HS-5 (cell line): ENCODE measurements around the gene VSTM1.
"Not testable (repeated sequence)": the region's sequence is repeated elsewhere in the genome, so short reads cannot be mapped to it uniquely, and the experiment has no call there.

ENCODE experiments used
- DNase-seq: peaks from one replicate; pipeline ENCODE4 v3.0.0-alpha.2; 2012; ENCODE audit warnings: low read depth

The VSTM1 gene

DNA sequence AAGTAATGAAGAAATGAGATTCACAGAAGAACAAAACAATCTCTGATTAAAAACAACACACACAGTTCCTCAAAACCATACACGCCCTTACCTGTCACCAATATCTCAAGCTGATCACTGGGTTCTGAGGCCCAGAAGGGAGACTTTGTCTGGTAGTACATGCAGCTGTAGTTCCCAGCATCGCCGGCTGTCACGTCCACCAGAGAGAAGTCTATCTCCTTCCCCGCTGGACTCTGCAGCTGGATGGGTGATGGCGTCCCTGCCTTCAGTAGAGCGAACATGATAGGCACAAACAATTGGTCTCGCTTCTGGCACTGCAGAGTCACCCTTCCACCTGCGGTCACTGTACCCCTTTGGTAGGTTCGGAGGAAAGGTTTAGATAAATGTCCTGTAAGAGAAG, 10.1 kb upstream of the VSTM1 start:
- DNase-seq, result no peak

DNA sequence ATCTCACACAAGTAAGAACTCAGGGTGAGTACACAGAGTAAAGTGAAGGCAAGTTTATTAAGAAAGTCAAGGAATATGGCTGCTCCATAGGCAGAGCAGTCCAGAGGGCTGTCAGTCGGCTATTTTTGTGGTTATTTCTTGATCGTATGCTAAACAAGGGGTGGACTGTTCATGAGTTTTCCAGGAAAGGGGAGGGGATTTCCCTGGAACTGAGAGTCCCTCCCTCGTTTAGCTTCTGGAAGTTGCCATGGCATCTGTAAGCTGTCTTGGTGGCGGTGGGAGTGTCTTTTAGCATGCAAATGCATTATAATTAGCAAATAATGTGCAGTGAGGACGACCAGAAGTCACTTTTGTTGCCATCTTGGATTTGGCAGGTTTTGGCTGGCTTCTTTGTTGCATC, 5.8 kb upstream of the VSTM1 start:
- DNase-seq, result no peak

DNA sequence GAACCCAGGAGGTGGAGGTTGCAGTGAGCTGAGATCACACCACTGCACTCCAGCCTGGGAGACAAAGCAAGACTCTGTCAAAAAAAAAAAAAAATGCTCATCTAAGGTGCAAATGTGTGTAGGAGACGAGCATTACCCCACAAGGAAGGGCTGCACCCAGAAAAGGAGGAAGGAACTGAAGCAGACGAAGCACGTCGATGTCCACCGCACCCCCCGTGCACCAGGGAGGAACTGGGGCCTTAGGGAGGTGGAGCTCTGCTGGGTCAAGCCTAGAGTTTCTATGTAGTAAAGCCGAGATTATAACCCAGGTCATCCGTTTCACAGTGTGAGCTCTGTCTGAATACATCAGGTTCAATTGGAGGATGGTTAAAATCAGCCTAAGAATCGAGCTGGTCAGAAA, 1.1 kb downstream of the VSTM1 start:
- DNase-seq, result no peak

DNA sequence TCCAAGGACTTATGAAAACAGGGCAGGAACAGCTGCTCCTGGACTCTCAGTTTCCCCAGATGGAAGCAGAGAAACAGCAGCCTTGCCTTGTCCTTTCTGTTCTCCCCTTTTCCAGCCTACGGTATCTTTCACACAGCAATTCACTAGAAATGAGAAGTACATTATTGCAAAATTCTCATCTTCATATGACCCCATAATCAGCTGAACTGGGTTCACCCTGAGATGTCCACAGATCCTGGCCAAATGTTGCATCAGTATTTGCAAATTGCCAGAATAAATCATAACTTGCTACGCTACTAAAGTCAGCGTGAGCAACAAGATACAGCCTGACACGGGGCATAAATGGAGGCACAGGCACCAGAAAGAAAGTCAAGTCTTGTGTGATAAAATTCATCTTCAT, 16.1 kb downstream of the VSTM1 start:
- no peak for DNase-seq

DNA sequence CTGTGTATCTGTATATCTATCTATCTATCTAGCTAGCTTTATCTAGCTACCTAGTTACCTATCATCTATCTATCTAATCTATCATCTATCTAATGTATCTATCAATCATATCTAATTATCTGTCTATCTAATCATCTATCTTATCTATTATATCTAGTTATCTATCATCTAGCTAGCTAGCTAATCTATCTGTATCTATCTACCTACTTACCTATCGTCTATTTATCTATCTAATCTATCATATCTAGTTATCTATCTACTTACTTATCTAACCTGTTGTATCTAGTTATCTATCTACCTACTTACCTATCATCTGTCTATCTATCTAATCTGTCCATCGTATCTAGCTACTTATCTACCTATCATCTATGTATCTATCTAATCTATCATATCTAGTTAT, 17.9 kb downstream of the VSTM1 start:
- DNase-seq, result no peak

DNA sequence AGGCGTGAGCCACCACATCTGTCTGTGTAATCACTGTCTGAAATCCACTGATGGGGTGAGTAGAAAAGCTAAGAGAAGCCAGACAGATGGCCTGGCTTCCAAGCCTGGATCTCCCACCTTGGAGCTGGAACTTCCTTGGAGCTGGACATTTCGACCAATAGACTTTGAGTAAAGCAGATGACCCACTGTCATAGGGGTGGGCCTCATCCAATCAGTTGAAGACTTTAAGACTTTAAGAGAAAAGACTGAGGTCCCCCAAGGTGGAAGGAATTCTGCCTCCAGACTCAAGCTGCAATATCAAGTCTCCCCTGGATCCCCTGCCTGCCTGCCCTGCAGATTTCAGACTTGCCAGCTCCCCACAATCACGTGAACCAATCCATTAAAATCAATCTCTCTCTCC, 20.7 kb downstream of the VSTM1 start:
- DNase-seq, result no peak

DNA sequence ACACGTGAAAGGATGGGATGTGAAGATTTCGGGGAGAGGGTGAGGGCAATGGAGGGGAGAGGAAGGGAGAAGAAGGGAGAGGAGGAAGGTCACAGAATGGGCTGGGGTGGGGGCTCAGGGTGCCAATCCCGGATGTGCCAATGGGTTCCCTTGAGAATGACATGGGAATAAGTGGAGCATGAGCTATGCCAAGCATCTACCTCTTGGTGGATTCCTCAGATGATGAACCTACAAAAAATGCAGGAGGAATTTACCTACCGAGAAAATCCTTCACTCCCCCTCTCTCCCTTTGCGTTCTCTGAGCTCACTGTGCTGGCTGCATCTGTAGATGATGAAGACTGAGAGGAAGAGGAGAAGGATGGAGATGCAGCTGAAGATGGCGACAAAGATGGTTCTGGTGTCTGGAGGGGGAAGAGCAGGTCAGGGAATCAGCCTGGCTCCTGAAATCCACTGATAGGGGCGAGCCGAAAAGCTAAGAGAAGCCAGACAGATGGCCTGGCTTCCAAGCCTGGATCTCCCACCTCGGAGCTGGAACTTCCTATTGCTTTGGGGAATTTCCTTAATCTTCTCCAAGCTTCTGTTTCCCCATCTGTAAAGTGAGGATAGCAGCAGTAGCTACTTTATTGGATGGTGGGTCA, 21.6 kb downstream of the VSTM1 start:
- DNase-seq, result no peak

DNA sequence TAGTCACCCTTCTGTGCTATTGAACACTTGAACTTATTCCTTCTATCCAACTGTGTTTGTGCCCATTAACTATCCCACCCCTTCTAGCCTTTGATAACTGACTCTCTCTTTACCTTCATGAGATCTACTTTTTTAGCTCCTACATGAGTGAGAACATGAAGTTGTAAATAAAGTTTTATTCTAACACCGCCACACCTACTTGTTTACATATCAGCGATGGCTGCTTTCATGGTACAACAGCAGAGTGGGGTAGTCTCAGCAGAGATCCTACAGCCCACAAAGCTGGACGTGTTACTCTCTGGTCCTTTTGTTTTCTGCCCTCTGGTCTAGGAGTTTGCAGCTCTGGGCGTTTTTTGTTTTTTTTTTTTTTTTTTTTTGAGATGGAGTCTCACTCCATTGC, 23.7 kb downstream of the VSTM1 start:
- no peak for DNase-seq

DNA sequence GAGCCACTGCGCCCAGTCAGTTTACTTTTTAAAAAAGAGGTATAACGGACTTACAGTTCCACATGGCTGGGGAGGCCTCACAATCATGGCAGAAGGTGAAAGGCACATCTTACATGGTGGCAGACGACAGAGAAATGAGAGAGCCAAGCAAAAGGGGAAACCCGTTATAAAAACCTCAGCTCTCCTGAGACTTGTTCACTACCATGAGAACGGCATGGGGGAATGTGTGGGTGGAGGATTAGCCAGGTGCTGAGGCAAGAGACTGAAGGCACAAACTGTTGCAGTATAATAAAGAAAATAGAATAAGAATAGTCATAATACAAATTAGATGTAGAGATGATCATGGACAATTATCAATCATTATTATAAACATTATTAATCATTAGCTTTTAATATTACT, 27.2 kb downstream of the VSTM1 start:
- not testable (repeated sequence) for DNase-seq

DNA sequence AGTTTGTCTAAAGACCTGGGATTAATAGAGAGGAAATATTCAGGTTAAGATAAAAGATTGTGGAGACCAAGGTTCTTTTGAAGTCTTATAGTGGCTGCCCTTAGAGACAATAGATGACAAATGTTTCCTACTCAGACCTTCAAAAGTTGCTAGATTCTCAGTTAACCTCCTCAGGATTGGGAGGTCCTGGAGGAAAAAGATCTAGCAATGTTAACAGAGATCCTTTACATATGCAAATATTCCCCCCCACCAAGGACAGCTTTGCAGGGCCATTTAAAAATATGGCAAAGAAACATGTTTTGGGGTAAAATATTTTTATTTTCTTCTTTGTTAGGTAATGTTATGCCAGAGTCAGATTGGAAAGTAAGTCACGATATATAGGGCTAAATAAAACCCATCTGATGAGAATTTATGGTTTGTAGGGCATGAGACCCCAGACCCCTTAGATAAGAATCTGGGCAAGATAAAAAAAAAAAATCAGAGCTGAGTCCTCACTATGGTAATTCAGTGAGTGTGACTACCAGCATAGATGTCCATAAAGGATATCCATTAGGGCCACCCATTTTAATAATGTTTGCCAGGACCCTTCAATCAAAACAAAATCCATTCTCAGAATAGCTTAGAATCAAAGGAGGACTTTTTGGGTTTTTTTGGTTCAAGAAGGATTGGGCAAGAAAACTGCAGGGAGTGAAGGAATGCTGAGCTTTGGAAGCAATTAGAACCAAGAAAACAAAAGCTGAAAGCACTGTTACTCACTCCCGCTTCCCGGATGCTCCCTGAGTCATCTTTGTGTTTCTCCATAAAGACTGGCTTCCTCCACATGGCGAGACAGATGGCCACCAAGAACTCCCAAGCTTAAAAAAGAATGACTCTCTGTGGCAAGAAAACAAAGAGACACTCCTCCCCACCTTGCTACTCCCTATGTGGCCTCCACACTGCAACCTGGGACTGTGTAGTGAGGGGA, 28.2 kb downstream of the VSTM1 start:
- DNase-seq, result peak; percentile 89

DNA sequence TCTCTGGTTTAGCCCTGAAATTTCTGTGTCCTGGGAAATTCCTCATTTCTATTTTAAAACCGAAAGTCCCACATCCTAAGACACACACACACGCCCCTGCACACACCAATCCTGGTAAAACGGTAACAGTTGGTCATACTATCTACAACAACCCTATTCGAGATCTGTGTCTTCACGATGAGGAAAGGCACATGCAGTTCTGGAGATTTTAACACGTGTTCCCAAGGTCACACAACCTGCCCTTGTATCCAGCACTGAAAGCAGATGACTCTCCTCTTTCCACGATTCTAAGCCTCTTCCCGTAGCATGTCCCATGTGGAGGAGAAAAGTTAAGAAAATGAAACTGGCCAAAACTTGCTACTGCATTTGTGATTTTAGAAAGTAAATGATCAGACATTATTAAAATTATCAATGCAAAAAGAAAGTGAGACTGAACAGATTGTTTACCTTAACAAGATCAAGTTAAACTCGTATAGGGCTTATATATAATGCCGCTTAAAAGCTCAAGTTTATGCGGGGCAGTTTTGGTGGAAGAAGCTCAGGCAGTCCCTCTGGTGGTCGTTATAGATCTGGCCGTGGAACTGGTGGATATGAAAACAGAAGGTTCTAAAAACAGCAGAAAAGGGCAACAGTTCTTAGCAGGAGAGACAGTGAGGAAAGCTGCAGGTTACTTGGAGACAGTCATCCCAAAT, 32.7 kb downstream of the VSTM1 start:
- DNase-seq, result no peak

DNA sequence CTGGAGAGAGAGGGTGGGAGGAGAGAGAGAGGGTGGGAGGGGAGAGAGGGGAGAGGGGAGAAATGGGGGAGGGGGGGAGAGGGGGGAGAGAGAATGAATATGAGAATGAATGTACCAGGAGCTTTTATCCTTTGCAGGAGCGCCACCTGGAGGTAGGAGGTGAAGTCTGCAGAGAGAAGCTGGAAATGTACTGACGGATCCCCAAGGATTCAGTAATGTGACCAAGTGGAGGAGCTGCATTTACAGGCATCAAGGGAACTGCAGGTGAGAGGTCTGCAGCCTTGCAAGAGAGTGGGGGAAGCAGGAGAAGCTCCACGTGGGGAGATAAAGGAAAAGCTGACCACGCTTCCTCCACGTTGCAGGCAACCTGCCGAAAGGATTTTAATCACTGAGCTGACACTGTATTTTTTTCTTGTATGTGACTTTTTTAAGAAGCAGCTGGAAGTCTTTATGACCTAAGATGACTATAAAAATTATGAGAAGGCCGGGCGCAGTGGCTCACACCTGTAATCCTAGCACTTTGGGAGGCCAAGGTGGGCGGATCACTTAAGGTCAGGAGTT, 33.7 kb downstream of the VSTM1 start:
- DNase-seq, result no peak

DNA sequence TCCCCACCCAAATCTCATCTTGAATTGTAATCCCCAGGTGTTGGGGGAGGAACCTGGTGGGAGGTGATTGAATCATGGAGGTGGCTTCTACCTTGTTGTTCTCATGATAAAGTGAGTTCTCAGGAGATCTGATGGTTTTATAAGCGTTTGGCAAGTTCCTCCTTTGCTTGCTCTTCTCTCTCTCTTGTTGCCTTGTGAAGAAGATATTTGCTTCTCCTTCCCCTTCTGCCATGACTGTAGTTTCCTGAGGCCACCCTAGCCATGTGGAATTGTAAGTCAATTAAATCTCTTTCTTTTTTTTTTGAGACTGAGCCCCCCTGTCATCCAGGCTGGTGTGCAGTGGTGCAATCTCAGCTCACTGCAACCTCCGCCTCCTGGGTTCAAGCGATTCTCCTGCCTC, 34.4 kb downstream of the VSTM1 start:
- DNase-seq, result no peak

DNA sequence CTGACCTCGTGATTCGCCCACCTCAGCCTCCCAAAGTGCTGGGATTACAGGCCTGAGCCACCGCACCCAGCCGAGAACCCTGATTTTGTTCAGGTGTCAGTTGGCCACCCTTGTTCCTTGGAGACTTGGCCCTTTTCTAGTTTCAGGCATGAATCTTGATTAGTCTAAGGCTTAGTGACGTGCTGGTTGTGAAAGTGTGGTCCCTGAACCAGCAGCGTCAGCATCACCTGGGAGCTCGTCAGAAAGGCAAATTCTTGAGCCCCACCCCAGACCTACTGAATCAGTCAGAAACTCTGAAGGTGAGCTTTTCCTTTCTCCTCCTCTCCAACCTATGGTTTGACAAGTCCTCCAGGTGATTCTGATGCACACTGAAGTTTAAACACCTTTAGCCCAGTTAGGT, 37.0 kb downstream of the VSTM1 start:
- DNase-seq, result no peak

DNA sequence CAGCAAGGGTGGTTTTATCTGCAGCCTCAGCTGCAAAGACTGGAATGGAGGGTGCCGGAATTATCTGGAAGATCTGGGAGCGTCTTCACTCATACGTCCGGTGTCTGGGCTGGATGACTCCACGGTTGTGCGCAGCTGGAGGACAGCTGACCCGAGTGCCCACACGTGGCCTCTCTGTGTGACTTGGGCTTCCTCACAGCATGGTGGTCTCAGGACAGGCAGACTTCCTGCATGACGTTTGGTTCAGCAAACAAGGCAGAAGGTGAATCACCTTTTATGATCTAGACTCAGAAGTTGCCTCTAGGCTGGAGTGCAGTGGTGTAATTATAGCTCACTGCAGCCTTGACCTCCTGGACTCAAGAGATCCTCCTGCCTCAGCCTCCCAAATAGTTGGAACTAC, 39.0 kb downstream of the VSTM1 start:
- no peak for DNase-seq

DNA sequence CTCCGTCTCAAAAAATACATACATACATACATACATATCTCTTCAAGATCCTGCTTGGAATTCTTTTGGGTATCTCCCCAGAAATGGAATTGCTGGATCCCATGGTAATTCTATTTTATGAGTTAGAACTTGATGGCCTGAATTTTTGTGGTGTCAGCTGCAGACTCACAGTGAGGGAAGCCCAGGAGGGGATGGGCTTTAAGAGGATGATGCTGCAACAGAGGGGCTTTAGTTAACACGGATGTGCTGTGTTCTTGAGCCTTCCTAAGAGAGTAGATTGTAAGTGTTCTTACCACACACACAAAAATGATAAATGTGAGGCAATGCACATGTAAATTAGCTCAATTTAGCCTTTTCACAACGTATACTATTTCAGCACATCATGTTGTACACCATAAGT, 40.5 kb downstream of the VSTM1 start:
- no peak for DNase-seq

DNA sequence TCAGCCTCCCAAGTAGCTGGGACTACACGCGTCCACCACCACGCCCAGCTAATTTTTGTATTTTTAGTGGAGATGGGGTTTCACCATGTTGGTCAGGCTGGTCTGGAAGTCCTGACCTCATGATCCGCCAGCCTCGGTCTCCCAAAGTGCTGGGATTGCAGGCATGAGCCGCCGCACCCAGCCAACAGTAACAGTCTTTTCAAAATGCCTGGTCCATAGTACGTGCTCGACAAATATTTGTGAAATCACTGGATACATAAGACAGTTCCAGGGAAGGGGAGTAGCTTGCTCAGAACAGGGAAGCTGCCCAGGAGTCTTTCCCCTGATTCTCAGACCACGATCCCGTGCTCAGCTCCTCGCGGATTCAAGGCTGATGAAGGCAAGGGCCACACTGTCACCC, 41.8 kb downstream of the VSTM1 start:
- DNase-seq, result no peak

DNA sequence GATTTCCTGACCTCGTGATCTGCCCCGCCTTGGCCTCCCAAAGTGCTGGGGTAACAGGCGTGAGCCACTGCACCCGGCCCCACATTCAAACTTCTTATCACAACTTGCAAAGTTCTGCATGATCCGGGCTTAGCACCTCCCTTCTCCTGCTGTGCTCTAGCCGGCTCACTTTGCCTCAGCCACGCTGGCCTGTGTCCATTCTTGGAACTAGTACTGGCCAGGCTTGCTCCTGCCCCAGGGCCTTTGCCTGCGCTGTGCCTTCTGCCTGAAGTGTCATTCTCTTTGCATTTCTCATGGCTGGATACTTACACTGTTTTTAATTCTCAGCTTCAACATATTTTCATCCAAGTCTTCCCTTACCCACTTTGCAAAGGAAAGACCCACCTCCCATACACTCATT, 42.3 kb downstream of the VSTM1 start:
- no peak for DNase-seq

DNA sequence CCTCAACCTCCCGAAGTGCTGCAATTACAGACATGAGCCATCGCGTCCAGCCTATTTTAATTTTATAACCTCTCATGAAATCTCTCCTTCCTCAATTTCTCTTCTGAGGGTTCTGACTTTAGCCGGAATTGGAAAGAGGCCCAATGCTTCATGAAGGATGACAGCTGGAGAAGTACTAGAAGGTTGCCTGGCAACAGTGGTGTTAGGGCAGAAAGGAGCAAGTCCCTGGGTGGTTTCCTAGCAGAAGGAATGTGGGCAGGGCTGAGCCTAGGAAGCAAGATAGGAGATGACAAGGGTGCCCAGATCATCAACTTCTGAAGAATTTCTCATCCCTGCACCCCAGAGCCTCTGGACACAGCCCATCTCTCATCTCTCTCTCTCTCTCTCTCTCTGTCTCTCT, 46.4 kb downstream of the VSTM1 start:
- DNase-seq, result no peak

DNA sequence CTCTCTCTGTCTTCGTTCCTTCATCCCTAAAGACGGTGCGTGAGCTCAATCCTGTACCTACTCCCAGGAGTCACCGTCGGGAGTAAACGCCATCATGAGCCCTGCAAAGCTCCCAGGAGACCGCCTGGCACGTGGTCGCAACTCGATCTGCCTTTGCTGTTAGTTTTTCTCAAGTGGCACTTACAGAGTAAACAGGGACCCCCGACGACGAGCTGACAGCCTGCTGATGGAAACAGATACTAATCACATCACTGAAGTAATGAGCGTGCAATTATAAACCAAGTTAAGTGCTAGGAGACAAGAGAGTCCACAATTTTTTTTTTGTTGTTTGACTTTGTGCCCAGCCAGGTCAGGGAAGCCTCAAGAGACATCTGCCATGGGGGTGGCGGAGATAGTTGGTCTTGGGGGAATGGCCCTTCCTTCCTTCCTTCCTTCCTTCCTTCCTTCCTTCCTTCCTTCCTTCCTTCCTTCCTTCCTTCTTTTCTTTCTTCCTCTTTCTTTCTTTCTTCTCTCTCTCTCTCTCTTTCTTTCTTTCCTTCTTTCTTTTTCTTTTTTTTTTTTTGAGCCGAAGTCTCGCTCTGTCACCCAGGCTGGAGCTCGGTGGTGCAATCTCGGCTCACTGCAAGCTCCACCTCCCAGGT, 48.7 kb downstream of the VSTM1 start:
- no peak for DNase-seq

DNA sequence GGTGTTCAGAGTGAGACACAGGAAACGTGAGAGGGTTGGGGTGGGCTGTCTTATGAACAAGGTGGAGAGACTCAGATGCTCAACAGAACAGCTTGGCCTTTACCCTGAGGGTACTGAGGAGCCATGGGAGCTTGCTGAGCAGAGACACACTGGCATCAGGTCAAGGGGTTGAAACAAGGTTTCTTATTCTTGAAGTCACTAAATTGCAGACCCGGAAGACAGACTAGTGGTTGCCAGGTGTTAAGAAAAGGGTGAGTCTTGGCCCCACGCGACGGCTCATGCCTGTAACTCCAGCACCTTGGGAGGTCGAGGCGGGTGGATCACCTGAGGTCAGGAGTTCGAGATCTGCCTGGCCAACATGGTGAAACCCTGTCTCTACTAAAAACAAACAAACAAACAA, 49.8 kb downstream of the VSTM1 start:
- no peak for DNase-seq

DNA sequence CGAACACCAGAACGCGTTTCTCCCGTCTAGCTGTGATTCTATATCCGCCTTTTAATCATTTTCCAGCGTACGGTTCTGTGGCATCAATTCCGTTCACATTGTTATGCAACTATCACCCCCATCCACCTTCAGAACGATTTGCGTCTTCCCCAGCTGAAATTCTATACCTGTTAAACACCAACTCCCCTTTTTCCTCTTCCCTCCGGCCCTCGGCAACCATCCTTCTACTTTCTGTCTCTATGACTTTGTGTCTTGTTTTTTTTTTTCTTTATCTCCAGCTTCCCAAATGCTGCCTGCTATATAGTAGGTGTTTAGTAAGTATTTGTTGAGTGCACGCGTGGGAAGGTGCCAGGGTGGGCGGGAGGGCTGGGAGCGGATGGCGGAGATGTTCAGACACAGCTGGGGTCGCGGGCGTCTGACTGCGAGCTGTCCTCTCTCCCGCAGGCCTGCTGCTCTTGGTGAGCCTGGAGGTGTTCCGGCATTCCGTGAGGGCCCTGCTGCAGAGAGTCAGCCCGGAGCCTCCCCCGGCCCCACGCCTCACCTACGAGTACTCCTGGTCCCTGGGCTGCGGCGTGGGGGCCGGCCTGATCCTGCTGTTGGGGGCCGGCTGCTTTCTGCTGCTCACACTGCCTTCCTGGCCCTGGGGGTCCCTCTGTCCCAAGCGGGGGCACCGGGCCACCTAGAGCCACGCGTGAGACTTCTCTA, 52.0 kb downstream of the VSTM1 start:
- DNase-seq, result no peak
